Peyer's patch (tissue), 4 donors: ENCODE data around the gene NPEPPS. TPM values are rescaled to one million over a fixed set of nuclear protein-coding genes. Genes with fewer than 3 reads are reported as not detected.

Source experiments
- DNase-seq, 3 donors: peaks; one replicate each; pipeline ENCODE4 v3.0.0-alpha.2; 2017 to 2019
- H3K27ac ChIP-seq, 4 donors: fragments of 200-600 bp; sonication (generic); one replicate each; pipeline ENCODE4 v1.5.1; 2016 to 2019
- H3K27me3 ChIP-seq, 2 donors: fragments of 200-600 bp; sonication (generic); one replicate each; pipeline ENCODE4 v1.5.1; 2019
- H3K36me3 ChIP-seq, 3 donors: fragments of 200-600 bp; sonication (generic); one replicate each; pipeline ENCODE4 v1.5.1; 2016 to 2019
- H3K4me1 ChIP-seq, 4 donors: fragments of 200-600 bp; sonication (generic); one replicate each; pipeline ENCODE4 v1.5.1; 2016 to 2019
- H3K4me3 ChIP-seq, 4 donors: fragments of 200-600 bp; sonication (generic); 1 replicate in 3 of 4; 2 replicates in 1 of 4; pipeline ENCODE4 v1.5.1; 2016 to 2019; ENCODE audit warnings: mild to moderate bottlenecking in 1 of 4
- H3K9me3 ChIP-seq, 4 donors: fragments of 200-600 bp; sonication (generic); one replicate each; pipeline ENCODE4 v1.5.1; 2016 to 2019; ENCODE audit warnings: mild to moderate bottlenecking in 1 of 4
- CTCF ChIP-seq, 6 experiments: fragments of 450-650 bp in 4 of 6; fragments of 200-600 bp in 2 of 6; sonication (generic) in 1 of 6; IDR thresholded peaks; one replicate each; pipeline ENCODE4 v1.5.1; 2017 to 2019; ENCODE audit warnings: antibody characterized with exemption in 6 of 6, mild to moderate bottlenecking in 3 of 6, moderate library complexity in 1 of 6
- POLR2A ChIP-seq, 2 donors: fragments of 450-650 bp; IDR thresholded peaks; one replicate each; pipeline ENCODE4 v1.5.1; 2017; ENCODE audit warnings: antibody characterized with exemption in 2 of 2, mild to moderate bottlenecking in 2 of 2, moderate library complexity in 2 of 2
- total RNA-seq, 4 donors: library from RNA; depleted of rRNA; stranded (reverse); fragments of >200 nt; gene quantifications; one replicate each; pipeline ENCODE4 v1.1.0, GENCODE V29; 2016

The NPEPPS gene
- total RNA-seq, 4 donors from 2014 or later = 124 to 207 (median 165) TPM

- Histone ChIP-seq H3K4me3 (no peak overlapping the region), H3K4me1 (no peaks in the 10 kb centered on the region), H3K27ac (no peak overlapping the region), H3K9me3 (no peaks in the 10 kb centered on the region), H3K36me3 (peaks cover 0 to 43% (median 0%) of the 10 kb centered on the region in 3 donors), H3K27me3 (no peaks in the 10 kb centered on the region)
- no peak for DNase-seq
- TF ChIP-seq POLR2A (IDR thresholded peaks at IDR 0.05) (no peak), CTCF (IDR thresholded peaks at IDR 0.05) (no peak)
Measured at GRCh38 chr17:47624727-47625068, 93.8 kb downstream of the NPEPPS start.

GRCh38 chr17:47628014-47628566, 97.2 kb downstream of the NPEPPS start:
- no peaks in the 10 kb centered on the region for H3K27me3 ChIP-seq
- TF ChIP-seq POLR2A (IDR thresholded peaks at IDR 0.05) = no peak
- no peak for TF ChIP-seq CTCF (IDR thresholded peaks at IDR 0.05)
- no peak overlapping the region for H3K27ac ChIP-seq
- no peaks in the 10 kb centered on the region for H3K9me3 ChIP-seq
- DNase-seq = no peak
- H3K36me3 ChIP-seq = peaks cover 0 to 10% (median 0%) of the 10 kb centered on the region in 3 donors
- H3K4me1 ChIP-seq = no peaks in the 10 kb centered on the region
- H3K4me3 ChIP-seq = no peak overlapping the region

GRCh38 chr17:47629826-47630225, 98.9 kb downstream of the NPEPPS start:
- DNase-seq = no peak
- H3K4me1 ChIP-seq = no peaks in the 10 kb centered on the region
- no peaks in the 10 kb centered on the region for H3K27me3 ChIP-seq
- H3K4me3 ChIP-seq = no peak overlapping the region
- H3K9me3 ChIP-seq = no peaks in the 10 kb centered on the region
- H3K36me3 ChIP-seq = no peaks in the 10 kb centered on the region
- no peak for TF ChIP-seq POLR2A (IDR thresholded peaks at IDR 0.05)
- no peak for TF ChIP-seq CTCF (IDR thresholded peaks at IDR 0.05)
- H3K27ac ChIP-seq = no peak overlapping the region

- Histone ChIP-seq H3K36me3 (no peaks in the 10 kb centered on the region), H3K4me1 (no peaks in the 10 kb centered on the region), H3K9me3 (no peaks in the 10 kb centered on the region), H3K27ac (no peak overlapping the region), H3K4me3 (no peak overlapping the region), H3K27me3 (no peaks in the 10 kb centered on the region)
- no peak for DNase-seq
- TF ChIP-seq POLR2A (IDR thresholded peaks at IDR 0.05) = no peak
- TF ChIP-seq CTCF (IDR thresholded peaks at IDR 0.05) = no peak
Measured at GRCh38 chr17:47630614-47631013, 99.7 kb downstream of the NPEPPS start.

- Histone ChIP-seq H3K27ac (no peak overlapping the region), H3K36me3 (no peaks in the 10 kb centered on the region), H3K9me3 (no peaks in the 10 kb centered on the region), H3K4me3 (no peak overlapping the region), H3K27me3 (no peaks in the 10 kb centered on the region), H3K4me1 (no peaks in the 10 kb centered on the region)
- no peak for DNase-seq
- TF ChIP-seq CTCF (IDR thresholded peaks at IDR 0.05) = no peak
- TF ChIP-seq POLR2A (IDR thresholded peaks at IDR 0.05) = no peak
Measured at GRCh38 chr17:47632991-47633390, 102.1 kb downstream of the NPEPPS start.

- no peaks in the 10 kb centered on the region for H3K9me3 ChIP-seq
- DNase-seq = no peak
- H3K27ac ChIP-seq = no peak overlapping the region
- H3K36me3 ChIP-seq = no peaks in the 10 kb centered on the region
- H3K27me3 ChIP-seq = no peaks in the 10 kb centered on the region
- H3K4me3 ChIP-seq = no peak overlapping the region
- TF ChIP-seq CTCF (IDR thresholded peaks at IDR 0.05) (no peak), POLR2A (IDR thresholded peaks at IDR 0.05) (no peak)
- no peaks in the 10 kb centered on the region for H3K4me1 ChIP-seq
Measured at GRCh38 chr17:47633996-47634395, 103.1 kb downstream of the NPEPPS start.
